Left forelimb (tissue), 1 donor: Measurements from ENCODE around the gene TULP4.

ENCODE experiments used
- DNase-seq: peaks from one replicate; pipeline ENCODE4 v3.0.0-alpha.2; 2018; ENCODE audit warnings: low spot score

The TULP4 gene, protein sequence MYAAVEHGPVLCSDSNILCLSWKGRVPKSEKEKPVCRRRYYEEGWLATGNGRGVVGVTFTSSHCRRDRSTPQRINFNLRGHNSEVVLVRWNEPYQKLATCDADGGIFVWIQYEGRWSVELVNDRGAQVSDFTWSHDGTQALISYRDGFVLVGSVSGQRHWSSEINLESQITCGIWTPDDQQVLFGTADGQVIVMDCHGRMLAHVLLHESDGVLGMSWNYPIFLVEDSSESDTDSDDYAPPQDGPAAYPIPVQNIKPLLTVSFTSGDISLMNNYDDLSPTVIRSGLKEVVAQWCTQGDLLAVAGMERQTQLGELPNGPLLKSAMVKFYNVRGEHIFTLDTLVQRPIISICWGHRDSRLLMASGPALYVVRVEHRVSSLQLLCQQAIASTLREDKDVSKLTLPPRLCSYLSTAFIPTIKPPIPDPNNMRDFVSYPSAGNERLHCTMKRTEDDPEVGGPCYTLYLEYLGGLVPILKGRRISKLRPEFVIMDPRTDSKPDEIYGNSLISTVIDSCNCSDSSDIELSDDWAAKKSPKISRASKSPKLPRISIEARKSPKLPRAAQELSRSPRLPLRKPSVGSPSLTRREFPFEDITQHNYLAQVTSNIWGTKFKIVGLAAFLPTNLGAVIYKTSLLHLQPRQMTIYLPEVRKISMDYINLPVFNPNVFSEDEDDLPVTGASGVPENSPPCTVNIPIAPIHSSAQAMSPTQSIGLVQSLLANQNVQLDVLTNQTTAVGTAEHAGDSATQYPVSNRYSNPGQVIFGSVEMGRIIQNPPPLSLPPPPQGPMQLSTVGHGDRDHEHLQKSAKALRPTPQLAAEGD (N-terminal part only)

DNA sequence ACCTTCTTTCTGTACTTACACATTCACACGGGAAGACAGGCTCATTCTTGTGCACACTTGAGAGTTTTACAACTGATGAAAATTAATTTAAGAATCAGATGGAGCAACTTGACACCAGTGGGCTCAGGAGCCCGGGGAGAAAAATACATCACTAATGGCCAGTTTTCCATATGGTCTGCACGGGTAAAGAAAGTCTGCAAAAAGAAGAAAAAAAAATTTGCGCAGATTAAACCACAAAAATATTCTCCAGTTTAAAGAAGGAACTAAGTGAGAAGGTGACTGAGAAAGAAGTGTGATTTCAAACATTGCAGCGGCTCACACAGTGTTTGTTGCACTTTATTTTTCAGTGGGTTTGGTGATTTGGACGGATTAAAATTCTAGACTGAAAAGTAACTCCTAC lies at the start of gene TULP4:
Gene TULP4, plus strand, starts transcription at position 301 of the 400 bp plus-strand sequence. CDS start 1,552 bp downstream, outside the sequence.
- no peak for DNase-seq

DNA sequence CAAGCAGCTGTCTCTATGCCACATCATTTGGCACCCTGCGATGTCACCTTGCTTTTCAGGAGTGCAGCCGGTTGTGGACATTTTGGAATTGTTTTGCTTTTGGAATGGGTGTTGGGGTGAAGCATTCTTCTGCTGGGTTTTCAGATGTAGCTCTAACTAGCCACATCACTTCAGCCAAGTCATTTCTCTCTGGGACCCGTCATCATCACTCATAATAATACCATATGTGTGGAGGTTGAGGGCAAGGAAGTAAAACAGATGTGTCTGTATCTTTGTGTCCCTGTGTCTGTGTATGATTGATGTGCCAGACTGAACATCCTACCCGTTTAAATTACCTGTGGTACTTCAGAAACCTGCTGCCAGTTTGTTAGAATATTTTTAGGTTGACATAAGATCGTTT lies 49.5 kb upstream of the TULP4 start:
- no peak for DNase-seq

DNA sequence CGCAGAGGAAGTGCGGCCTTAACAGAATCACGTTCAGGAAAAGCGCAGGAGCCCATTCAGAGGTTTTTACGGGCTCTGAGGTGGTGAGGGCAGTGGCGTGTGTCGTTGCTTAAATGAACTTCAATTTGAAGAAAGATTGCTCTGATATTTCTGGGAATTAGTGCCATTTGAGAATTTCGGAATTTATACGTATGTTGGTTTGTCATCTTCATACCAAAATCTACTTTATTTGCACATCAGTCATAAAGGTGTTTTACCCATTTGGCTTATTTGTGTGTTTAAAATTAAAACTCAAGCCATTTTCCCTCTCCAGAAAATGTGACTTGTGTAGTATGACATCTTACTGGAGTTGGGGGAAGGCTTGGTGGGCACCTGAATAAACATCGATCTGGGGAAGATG lies 48.1 kb upstream of the TULP4 start:
- no peak for DNase-seq

DNA sequence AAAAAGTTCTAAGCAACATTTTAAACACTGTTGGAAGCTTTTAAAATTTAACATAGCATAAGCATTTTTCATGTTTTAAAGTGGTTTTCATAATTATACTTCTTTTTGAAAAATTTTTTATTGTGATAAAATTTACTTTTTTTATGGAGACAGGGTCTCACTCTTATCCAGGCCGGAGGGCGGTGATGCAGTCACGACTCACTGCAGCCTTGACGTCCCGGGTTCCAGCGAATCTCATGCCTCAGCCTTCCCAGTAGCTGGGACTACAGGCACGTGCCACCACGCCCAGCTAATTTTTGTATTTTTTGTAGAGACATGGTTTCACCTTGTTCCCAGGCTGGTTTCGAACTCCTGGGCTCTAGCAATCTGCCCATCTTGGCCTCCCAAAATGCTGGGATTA lies 46.1 kb upstream of the TULP4 start:
- no peak for DNase-seq

DNA sequence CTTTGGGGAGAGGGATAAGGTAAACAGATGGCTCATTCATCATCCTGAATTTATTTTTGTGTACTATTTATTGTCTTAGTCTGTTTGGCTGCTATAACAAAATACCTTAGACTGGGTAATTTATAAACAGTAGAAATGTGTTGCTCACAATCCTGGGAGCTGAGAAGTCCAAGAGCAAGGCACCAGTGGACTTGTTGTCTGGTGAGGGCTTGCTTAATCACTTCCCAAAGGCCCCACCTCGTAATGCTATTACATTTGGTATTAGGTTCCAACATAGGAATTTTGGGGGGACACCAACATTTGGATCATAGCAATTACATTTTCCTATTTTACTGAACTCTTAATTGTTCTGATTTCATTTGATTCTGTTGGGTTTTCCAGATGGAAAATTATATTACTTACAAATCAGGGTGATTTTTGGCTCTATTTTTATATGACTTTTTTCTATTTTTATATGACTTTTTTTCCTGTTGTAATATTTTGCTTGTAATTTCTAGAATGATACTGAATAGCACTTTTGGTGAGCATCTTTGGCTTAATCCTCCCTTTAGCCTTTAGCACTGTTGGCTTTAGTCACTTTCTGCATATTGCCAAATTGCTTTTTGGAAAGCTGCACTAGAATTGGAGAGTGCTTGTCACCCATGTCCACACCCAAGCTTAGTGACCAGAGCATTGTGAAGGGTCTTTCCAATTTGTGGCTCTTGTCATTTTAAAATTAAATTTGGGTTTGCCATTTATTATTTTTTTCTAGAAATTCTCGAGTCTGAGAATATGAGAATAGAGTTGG lies 43.7 kb upstream of the TULP4 start:
- DNase-seq, result no peak

DNA sequence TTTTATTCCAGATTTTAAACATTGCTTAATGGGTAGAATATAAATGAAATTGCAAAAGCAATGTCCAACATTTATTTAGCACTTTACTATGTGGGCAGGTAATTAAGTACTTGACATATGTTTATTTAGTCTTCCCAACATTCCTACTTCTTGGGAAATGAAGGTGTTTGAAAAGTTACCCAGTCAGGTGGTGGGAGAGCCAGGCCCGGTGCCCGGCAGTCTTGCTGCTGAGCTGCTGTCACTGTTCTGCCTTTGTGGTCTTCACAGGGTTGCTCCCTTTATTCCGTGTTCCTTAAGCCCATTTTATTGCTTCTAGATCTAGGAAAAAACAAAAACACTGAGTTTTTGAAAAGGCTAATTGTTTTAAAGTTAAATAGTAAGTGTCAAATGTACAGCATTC lies 42.6 kb upstream of the TULP4 start:
- no peak for DNase-seq

DNA sequence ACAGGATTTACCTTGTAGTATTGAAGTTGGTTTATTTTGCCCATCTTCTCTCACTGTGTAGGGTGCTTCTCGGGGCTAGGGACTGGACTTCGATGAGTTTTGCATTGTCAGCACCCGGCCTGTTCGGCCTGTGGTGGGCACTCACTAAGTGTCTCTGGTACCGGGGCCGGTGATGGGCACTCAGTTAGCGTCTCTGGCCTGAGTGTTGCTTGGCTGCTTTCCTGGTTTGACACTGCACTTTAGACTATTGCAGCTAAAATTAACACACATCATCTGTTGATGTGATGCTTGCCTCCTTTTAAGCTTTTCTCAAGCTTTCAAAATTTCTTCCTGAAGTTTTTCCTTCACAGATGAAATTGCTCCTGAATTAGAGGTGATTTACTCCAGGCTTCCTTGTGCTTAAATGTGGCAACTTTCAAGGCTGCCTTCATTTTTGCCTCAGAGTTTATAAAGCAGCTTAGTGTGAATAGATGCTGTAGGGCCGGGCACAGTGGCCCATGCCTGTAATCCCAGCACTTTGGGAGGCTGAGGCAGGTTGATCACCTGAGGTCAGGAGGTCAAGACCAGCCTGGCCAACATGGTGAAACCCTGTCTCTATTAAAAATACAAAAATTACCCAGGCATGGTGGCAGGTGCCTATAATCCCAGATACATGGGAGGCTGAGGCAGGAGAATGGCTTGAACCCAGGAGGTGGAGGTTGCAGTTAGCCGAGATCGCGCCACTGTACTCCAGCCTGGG lies 41.7 kb upstream of the TULP4 start:
- DNase-seq, result no peak

DNA sequence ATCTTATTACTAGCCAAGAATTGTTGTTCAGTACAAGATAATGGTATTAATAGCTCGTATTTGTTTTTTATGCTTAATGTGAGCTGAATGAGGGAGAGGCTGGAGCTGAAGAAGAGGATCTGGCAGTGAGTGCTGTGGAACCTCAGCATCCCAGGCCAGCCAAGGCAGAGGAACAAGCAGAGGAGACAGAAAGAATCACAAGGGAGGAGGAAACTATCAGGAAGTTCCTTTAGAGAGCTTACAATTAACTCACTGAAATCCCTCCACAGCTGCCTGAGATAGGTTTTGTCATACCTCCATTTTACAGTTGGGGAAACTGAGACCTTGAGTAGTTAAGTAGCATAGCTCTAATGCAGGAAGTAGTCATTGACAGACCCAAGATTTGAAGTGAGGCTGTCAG lies 39.9 kb upstream of the TULP4 start:
- no peak for DNase-seq

DNA sequence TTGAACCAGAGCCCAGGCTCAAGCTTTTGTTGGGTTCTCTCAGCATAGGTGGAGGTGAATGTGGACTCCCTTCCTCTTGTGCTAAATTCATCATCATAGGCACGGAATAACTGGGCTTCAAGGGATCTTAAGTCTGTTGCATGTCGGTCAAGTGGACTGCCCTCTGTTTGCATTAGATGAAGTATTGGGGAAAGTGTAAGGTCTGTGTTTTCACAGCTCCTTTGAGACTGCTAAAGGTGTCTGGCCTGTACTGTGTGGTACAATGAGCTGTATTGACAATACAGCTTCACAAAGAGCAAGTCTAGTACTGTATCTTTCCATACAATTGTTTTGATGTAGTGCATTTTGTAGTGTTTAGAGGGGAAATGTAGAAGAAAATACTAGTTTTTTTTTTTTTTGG lies 34.3 kb upstream of the TULP4 start:
- DNase-seq, result no peak

DNA sequence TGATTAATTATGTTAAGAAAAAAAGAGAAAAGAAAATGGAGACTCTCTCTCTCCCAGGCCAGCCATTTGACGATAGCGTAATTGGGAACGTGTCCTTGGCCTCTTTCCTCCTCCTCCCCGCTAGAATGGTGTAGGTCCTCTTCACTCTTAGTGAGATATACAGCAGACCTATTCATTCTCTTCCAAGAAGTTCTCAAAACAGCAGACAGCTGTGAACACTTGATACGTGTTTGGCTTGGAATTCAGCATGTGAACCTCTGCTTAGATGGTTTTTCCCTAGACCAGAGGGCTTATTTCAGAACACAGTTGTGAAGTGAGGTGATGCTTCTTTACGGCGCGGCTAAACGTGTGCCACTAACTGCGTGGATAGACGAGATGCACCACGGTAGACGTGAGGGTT lies 32.6 kb upstream of the TULP4 start:
- no peak for DNase-seq

DNA sequence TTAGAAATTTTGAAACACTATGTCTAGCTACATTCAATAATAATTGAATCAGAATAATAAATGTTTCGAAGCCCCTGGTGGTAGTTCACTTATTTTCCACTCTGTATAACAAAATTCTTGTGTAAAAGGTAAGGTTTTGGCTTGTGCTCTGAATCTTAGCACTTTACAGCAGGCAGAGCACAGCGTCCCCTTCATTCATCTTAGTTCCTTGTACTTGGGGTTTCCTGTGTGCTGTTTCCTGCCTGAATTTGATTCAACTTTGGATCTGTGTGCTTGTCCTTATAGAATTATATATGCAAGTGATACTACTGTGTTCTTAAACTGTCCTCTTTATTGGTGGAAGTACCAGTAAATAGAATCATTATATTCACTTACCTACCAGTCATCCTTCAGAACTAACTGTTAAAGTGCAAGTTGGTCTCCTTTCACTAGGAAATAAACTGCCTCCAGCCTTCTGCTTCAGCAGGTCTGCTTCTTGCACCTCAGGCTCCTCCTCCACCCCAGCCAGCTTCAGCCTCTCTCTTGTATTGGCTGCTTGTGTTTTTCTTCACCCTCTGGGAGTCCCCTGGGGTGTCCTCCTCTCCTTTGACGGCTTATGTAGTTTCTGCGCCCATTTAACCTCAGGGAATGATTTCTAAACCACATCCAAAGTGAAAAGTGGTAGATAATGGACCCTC lies 28.8 kb upstream of the TULP4 start:
- no peak for DNase-seq

DNA sequence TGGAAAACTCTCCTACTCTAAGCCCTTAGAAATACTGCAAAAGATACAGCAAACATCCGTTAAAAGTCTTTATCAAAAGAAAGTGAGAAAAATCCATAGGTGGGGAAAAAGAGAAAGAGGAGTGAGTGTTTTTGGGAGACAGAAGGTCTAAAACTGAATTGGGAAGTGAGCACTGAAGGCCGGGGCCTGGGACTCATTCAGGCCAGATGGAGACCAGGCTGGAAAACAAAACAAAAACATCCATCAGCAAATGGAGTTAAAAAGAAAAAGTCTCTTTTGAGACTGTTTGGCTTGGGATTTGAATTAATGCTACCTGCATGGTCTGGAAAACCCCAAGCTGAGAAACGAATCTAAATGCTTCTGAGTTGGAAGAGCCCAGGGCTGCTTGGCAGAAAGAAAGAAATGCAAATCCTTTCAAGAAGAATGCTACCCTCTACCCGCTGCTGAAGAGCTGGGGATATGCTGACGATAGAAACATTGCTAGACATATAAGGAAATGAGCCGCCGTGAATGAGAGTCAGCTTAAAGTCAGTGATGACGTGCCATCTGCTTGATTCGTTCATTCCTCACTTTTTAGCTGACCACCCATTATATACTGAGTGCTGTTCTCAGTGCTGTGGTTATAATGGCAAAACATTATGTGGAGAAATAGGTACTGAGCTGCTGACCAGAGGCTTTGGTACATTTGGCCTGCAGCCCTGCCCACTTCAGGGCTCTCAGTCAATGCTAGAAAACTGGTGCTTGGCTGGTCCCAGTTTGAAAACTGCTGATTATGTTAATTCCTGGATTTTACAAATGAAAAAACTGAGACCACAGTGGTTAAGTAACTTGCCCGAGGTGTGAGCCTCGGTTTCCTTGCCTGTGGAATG lies 28.0 kb upstream of the TULP4 start:
- no peak for DNase-seq

DNA sequence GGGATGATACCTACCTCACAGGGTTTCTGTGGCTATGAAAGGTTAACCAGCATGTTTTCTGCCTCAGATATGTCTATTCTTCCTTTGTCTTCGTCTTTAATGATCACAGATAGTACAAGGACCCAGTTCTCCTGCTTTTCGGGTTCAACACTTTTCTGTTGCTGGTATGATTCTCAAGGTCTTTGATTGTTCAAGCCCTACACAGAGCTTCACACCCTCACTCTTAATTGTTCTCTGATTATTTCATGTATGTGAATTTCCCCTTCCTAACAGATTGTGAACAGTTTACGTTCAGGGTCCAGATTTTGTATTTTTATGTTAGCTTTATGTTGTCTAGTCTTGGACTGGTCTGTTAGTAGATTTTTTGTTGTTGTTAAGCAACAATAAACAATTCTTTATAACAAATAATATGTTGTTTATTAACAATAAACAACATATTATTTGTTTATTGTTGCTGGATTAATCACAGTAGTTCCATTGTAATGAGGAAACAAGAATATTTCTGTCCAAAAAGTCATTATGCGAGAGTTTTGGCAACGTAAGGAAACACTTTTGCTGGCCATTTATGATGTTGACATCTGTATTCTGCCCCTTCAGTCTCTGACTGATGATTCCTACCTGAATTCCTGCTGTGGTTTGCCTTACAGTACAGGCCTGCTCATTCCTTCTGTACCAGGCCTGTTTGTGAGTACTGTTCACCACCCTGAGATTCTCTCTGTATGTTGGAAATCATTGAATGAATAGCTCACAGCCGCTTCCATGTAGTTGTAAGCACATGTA lies 27.2 kb upstream of the TULP4 start:
- no peak for DNase-seq

DNA sequence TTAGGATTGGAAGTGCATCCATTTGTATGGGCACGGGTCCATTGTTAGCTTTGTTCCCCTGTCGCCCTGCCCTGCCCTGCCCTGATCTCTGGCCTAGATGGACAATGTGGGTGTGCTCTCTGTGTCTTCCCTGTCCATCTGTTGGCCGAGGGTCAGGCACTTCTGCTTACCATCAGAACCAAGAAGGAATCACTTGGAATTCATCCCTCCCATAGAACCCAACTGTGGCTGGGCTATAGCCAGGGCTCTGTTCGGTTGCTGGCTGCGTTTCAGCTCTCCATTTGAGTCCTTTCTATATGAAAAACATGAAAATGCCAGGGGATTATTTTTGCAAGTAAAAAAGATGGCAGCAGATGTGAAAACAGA lies 26.6 kb upstream of the TULP4 start:
- DNase-seq, result no peak

DNA sequence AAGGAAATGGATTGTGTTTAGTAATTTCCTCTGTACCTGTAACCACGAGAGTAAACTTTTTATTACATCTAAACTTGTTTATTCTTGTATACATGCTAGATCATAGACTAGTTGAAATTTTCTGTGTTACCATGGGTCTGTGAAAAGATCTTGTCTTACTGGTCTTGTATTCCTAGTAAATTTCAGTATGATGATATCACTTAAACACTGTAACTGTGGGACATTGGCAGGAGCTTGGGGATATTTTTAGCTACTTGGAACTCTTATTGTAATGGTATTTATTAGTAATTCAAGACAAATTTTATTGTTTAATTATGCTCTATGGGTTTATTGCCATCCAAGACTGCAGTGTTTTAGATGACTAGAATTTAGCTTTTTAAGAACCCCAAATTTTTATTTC lies 25.9 kb upstream of the TULP4 start:
- DNase-seq, result no peak

DNA sequence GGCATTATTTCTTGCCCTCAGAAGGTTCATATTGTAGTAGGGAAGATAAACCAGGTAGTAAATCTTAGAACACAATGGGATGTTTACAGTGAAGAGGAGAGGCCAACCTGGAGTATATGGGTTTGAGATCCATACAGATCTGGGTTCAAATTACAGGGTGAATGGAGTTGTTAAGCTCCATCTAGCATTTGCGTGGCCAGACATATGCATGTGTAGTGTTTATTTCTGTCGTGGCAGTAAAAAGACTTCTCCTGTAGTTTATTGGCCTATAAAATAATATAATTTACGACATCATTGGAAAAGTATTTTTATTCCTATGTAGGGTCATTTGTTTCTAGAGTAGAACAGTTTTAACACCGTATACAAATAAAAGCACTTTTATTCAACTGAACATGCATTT lies 25.2 kb upstream of the TULP4 start:
- no peak for DNase-seq

DNA sequence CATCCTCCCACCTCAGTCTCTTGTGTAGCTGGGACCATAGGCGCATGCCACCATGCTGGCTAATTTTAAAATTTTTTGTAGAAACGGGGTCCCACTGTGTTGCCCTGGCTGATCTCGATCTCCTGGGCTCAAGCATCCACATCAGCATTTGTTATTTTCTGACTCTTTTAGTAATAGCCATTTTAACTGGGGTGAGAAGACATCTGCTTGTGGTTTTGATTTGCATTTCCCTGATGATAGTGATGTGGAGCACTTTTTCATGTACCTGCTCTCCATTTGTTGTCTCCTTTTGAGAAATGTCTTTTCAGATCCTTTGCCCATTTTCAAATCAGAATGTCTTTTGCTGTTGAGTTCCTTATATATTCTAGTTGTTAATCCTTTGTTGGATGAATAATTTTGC lies 22.2 kb upstream of the TULP4 start:
- no peak for DNase-seq

DNA sequence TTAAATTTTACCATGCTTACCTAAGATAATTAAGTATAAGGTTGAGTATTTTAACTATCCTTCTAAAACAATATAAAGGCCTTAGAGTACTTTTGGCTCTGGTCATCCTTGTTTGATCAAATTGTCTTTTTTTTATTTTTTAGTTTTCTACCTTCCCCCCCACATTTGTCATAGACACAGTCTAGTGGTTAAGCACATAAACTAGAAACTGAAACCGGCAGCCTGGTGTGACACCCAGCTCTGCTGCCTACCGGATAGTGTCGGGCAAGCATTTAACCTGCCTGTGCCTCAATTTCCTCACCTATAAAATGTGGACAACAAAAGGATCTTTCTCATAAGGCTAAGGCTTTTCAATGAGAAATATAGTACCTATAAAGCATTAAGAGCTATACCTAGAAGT lies 21.6 kb upstream of the TULP4 start:
- DNase-seq, result no peak

DNA sequence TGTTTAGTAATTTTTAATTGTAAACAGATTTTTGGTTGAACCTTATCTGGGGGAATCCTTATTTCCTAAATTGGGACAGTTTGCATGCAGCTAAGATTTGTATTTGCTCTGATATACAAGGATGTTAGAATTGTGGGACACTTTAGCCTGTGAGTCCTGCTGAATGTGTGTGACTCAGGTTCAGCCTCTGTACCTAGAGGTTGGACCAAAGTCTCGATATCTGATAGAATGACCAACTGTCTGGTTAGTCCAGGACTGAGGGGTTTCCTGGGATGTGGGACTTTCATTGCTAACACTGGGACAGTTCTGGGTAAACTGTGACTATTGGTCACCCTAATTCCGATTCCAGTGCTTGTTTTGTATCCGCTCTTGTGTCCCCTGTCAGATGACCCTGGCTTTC lies 20.2 kb upstream of the TULP4 start:
- no peak for DNase-seq

DNA sequence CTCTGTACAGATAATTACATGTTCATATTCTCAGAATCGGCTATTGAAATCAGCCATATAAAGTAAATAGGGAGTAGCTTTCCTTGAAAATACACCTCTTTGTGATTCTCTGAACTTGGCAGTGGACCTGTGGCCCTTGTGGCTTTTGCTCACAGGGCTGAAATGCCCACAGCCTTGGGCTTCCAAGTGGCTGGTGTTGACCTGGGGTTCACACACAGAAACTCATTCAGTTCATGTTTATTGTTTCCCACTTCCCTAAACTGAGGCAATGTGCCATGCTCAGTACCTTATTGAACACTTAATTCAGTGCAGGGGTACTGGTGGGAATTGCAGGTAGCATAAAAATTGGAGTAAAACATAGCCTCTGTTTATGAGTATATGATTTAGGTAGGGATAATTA lies 19.1 kb upstream of the TULP4 start:
- no peak for DNase-seq
